T follicular helper cell (primary cell): Measurements from ENCODE around the gene POC1A.

Experiments
- DNase-seq: peaks from one replicate; pipeline ENCODE4 v3.0.0-alpha.2; 2020; ENCODE audit warnings: low read depth

Gene POC1A

DNA sequence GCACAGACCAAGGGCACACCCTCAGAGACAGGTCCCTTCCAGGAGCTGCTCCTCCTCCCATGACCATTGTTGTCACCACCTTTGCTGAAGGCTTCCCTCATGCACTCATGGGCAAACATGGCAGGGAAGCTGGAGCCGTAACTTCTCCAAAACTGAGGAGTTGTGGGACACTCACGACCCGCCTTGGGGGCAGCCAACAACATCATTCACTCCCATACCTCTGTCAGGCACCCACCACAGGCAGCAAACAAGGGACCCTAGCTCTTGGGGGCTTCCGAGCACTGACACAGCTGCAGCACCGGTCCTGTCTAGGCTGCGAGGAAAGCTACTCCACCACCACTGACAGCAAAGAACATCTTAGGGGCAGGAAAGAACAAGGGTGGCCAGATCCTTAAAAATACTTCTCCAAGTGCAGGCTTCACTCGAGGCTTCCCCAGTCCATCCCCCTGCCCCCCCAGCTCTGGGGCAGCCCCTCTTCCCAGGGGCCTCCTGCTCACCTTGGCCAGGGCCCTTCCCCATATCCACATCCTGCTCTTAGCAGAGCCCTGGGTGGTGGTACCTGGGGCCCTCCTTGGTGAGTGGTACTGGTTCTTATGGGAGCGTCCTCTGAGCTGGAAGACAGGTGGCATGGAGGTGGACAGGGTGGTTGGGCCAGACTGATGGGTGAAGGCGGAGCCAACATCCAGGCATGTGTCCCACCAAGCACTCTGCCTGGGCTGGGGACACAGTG lies 69.8 kb downstream of the POC1A start:
- no peak for DNase-seq

GRCh38 chr3:52083556-52084087 lies 70.6 kb downstream of the POC1A start:
- no peak for DNase-seq

- DNase-seq, result no peak
These were observed 71.3 kb downstream of the POC1A start for GRCh38 chr3:52082951-52083350.

DNA sequence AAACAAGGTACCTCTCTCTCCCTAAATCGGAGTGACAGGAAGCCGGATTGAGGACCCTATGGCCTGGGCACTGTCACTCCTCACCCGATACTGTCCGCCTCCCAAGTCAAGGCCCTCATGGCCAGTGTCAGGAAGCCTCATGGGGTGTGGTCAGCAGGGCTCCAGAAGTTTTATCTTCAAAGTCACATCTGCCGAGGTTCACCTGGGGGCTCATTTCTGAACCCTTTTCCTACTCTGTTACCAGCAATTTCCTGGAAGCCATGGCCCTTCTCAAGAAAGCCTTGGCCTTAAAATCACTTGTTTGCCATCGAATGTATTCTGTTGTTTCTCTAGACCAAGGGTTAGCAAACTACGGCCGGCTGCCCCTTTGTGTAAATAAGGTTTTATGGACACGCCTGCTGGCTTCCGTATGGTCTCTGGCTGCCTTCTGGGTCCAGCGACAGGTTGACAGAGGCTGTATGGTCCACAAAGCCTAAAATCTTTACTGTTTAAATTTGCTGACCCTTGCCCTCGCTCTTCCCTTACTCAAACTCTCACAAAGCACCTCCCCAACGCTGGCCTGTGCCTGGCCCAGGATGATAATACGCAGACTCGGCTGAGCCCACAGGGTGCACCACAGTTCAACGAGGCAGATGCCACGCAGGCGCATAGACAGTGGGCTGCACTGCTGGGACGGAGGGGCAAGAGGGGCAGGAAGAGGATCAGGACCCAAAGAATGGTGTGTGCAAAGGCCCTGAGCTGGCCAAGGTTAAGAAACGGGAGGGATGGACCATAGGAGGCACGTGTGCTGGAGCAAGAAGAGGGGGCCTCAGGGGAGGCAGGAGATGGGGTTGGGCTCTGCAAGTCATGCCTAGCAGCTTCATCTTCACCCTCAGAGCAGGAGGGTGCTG lies 73.1 kb downstream of the POC1A start:
- DNase-seq, result no peak

GRCh38 chr3:52079958-52080357 lies 74.3 kb downstream of the POC1A start:
- no peak for DNase-seq

DNA sequence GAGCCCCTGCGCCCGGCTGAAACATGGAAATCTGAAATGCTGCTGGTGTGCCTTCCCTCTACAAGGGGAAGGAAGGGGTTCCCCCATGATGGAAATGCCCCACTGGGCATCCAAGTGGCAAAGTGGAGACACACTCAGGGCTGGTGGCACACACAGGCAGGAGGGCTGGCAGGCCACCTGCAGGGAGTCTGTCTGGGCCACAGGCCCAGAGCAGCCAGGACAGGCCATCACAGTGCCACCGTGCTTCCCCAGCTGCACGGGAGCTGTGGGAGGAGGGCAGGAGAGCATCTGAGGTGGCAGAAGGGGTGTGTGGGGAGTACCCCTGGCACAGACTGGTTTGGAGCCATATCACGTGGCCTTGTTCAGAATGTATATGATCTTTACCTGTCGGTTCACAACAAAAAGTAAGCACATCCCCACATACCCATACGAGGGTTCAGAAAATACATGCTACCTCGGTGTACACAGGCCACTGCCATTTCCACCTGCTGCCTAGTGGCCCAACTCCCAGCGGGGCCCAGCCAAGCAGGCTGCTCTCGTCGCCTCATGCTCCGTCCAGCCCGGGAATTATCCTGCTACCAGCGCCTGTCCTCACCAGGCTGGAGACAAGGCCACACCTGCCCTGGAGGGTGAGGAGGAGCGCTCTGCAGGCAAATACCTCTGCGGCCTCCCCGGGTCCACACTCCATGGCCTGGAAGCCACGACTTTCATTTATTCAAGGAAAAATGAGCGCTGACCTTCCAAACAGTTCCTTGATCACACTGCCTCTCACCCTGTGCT lies 75.3 kb downstream of the POC1A start:
- DNase-seq, result no peak

DNA sequence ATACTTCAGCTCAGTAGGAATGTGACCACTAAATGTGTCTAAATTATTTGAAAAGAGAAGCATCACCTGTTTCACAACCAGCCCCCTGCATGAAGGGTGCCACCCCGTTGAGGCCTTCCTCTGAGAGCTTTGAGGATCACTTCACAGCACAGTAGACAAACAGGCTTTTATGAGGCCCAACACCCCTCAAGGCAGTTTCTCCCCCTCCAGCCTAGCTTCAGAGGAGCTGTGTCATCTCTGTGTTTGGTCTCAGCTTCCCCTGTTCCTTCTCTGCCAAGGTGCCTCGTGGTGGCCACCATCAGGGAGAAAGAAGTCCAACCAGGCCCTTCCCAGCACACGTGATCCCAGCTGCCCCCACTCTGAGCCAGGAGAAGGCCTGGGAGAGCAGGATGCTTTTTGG lies 76.3 kb downstream of the POC1A start:
- DNase-seq, result no peak

DNA sequence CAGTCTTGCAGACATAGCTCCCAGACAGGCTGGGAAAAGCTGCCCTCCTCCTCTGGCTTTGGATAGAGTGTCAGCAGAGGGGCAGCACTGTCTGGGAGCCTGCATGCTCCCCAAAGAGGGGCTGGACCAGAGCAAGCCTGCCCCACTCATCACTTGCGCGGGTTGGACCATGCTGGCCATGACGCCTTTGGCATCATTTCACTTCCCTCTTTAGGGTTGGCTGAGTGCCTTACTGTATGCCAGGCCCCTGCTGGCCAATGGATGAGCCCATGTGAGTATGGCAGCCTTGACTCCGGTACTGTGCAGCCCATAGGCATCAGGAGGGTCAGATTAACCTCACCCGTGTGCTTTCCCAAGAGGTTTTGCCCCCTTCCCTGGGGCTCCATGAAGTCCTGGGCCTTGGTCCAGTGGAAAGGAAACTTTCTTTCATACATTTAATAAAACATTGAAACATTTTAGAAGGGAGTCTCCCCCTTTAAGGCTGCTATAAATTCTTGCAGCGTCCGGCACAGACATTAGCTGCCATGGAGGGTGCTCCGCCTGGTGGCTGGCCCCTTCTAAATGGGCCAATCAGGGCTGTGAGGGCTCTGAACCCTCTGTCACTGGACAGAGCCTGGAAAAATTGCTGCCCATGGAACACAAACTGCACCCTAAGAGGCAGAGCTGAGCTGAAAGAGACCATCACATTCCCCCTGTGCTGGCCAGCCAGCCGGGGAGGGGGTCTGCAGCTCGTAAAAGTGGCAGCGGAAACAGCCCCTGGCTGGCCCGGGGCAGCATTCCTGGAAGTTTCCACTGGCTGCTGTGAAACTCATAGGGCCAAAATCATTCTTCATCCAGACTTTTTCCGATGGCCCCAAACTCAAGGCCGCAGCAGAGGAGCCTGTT lies 77.1 kb downstream of the POC1A start:
- no peak for DNase-seq

GRCh38 chr3:52073490-52073889 lies 80.7 kb downstream of the POC1A start:
- DNase-seq, result no peak

GRCh38 chr3:52072471-52072870 lies 81.8 kb downstream of the POC1A start:
- DNase-seq, result no peak

GRCh38 chr3:52072020-52072419 lies 82.2 kb downstream of the POC1A start:
- DNase-seq, result no peak

DNA sequence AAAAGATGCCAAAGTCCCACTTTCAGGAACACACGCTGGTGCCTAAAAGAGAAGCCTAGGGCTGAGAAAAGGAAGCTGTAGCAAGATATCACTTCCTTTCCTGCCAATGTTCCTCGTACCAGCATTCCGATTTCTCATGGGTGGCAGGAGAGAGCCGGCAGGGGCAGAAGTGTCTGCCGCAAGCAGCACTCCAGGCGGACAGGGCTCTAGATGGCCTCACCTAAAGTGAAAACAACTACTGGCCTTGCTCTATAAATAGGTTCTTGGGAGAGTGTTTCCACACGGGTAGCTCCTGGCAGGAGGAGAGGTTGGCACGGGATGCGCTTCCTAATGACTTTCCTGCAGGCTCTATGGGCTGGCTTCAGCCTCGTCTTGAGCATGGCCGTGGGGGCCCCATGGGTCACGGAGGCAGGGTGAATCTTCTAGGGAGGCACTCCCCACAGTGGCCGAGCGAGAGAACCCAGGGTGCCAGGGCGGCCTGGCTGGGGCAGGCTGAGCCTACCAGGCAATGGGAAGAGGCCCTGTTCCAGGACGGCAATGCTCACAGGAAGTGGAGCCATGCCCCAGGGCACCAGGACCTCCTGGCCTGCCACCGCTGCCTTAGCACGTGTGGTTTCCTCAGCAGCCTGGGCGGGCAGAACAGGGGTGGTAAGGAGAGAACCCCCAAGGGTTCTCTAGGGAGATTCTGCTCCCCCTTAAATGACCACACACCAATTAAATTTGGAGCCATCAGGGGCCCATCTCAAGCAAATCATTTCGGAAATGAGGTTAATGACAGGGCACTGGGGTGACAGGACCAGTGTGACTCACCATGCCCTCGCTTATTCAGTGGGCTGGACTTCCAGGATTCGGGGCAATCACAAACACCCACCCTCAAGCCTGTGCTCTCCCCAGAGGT lies 83.2 kb downstream of the POC1A start:
- DNase-seq, result no peak

DNA sequence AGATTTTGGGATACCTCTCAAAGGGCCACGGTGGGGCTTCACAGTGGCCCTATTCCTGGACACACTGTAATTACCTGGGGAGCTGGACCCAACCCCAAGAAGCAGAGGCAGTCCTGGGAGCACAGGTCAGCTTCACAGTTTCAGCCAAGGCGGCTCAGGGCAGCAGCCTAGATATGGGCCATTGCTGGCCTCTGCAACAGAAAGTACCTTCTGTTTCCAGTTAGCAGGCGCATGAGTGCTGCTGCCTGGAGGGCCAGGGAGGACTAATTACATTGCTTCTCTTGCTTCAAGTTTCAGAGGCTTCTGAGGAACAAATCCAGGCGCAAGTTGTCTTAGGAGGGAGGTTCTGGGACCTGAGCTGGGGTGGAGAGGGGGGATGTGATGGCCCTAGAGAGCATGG lies 84.4 kb downstream of the POC1A start:
- DNase-seq, result no peak

GRCh38 chr3:52069135-52069534 lies 85.1 kb downstream of the POC1A start:
- no peak for DNase-seq

DNA sequence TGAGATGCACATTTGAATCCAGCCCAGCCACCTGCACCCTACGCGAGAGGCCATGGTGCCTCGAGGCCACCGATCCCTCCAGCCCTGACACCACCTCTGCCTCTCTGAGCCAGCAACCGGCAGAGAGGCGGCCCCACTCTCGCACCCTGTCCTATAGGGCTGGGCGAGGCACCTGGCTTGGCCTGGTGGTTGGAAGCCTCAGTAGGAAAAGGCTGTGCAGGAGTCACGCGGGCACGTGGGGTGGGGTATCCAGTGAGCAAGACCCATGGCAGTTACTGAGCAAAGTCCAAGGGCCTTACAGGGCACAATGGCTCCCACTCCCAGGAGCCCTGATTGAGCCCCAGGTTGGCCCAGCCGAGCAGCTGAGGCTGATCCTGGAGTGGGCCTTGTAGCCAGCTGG lies 85.5 kb downstream of the POC1A start:
- no peak for DNase-seq

DNA sequence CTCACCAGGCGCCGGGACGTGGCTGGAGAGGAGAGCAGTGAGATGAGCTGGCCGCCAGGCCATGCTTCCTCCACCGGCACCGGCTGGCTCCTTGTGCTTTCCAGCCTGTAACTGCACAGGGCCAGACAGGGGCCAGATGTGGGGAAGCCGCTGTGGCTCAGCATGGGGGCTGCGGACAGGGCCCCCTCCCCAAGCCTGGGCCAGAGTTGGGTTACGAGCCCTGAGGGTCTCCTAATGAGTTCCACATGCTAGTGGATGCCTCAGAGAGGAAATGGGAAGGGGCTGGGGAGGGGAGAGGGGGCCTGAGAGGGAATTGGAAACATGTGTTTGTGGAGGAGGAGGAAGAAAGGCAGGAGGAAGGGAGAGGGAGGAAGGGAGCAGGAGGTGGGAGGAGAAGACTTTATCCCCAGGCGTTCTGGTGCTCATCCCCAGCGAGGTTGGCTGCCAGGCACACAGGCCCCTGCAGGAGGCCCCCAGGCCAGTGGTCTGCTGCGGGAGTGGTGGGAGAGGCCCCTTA lies 86.1 kb downstream of the POC1A start:
- DNase-seq, result no peak

DNA sequence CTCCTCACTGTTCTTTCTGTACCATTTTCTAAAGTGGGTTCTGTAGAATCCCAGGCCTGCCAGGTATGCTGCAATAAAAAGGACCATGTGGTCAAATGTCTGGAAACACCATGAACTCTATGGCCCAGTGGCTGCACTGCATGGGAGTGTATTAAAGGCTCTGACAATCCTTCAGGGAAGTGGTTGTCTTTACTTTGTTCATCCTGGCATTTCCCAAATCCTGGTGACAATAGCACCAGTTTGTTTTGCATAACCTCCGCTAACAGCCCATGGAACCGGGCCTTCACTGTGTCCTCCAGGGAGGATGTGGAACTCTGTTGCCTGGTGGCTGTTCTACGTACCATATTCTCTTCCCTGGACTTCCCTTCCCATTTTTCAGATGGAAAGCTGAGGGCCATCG lies 86.7 kb downstream of the POC1A start:
- no peak for DNase-seq

GRCh38 chr3:52067046-52067445 lies 87.2 kb downstream of the POC1A start:
- no peak for DNase-seq

GRCh38 chr3:52065264-52065756 lies 88.9 kb downstream of the POC1A start:
- DNase-seq, result no peak

DNA sequence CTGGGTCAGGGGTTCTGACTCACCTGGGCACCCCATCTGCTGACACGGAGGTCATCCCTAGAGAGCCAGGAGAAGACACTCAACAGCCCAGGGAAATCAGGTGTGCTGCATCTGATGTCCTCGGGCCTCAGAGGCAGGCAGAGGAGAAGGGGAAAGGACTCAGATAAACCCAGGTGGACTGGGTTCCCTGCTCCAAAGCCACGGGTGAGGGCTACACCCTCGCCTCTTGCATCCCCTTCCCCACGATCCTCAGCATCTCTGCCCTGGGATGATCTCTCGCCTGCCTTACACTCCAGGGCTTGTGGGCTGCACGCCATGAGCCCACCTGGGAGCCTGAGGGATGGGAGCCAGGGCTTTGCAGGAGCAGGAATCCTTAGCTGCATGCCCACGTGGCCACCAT lies 89.7 kb downstream of the POC1A start:
- no peak for DNase-seq
